Ishikawa (cell line): ENCODE results near the gene RGS14.
A peak's percentile ranks its signal among the peaks of the same experiment; 100 is the strongest.

Experiments used
- CEBPB ChIP-seq: IDR thresholded peaks from 2 replicates; pipeline ENCODE4 v1.6.1; 2012
- CREB1 ChIP-seq: IDR thresholded peaks from 2 replicates; pipeline ENCODE4 v1.6.1; 2012; ENCODE audit warnings: low read depth
- EGR1 ChIP-seq: IDR thresholded peaks from 2 replicates; pipeline ENCODE4 v1.6.1; 2012
- EP300 ChIP-seq: IDR thresholded peaks from 2 replicates; pipeline ENCODE4 v1.6.1; 2012; ENCODE audit warnings: borderline replicate concordance
- FOXM1 ChIP-seq: IDR thresholded peaks from 2 replicates; pipeline ENCODE4 v1.6.1; 2012; ENCODE audit warnings: low read depth, borderline replicate concordance
- NFIC ChIP-seq: IDR thresholded peaks from 2 replicates; pipeline ENCODE4 v1.6.1; 2012
- RAD21 ChIP-seq: IDR thresholded peaks from 2 replicates; pipeline ENCODE4 v1.6.1; 2012; ENCODE audit warnings: low read depth
- TAF1 ChIP-seq: IDR thresholded peaks from 2 replicates; pipeline ENCODE4 v1.6.1; 2012; ENCODE audit warnings: low read depth, mild to moderate bottlenecking
- TCF12 ChIP-seq: IDR thresholded peaks from 2 replicates; pipeline ENCODE4 v1.6.1; 2012; ENCODE audit warnings: low read depth
- TEAD4 ChIP-seq: IDR thresholded peaks from 2 replicates; pipeline ENCODE4 v1.6.1; 2012
- YY1 ChIP-seq: IDR thresholded peaks from 2 replicates; pipeline ENCODE4 v1.6.1; 2012; ENCODE audit warnings: low read depth
- TF ChIP-seq, protein P1 (sequence below): IDR thresholded peaks from 2 replicates; pipeline ENCODE4 v1.6.1; 2012
- TF ChIP-seq, protein P2 (sequence below): IDR thresholded peaks from 2 replicates; pipeline ENCODE4 v1.6.1; 2012
- TF ChIP-seq, protein P3 (sequence below): IDR thresholded peaks from 2 replicates; pipeline ENCODE4 v1.6.1; 2012; ENCODE audit warnings: low read depth, mild to moderate bottlenecking

DNA sequence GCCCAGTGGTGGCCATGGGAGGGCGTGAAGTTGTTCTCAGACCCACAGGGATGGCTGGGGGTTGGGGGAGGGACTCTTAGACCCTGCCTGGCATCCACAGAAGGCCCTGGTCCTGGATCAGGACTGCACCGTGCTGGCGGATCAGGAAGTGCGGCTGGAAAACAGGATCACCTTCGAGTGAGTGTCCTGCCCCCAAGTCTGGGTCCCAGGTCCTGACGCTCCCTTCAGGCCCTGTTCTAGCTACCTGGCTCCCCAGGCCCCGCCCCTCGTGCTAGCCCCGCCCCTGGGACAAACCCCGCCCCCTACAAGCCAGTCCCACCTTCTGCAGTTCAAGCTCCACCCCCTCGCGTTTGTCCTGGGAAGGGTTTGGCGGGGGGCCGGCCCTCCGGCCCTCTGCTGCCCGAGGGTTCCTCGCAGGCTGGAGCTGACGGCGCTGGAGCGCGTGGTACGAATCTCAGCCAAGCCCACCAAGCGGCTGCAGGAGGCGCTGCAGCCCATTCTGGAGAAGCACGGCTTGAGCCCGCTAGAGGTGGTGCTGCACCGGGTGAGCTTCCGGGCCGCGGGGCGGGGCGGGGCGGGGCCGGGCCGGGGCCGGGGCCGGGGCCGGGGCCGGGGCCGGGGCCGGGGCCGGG, 12.9 kb downstream of the RGS14 start:
- TF ChIP-seq CEBPB (no peak), CREB1 (no peak), EP300 (no peak), TAF1 (0 out of 2 replicates have a peak, but pooled peaks have one; percentile 33), RAD21 (peak; percentile 59), NFIC (no peak), EGR1 (no peak), FOXM1 (no peak), TCF12 (peak; percentile 21; the same call in 1 of the 2 replicates), TEAD4 (no peak), YY1 (no peak)
- TF ChIP-seq, protein P1, sequence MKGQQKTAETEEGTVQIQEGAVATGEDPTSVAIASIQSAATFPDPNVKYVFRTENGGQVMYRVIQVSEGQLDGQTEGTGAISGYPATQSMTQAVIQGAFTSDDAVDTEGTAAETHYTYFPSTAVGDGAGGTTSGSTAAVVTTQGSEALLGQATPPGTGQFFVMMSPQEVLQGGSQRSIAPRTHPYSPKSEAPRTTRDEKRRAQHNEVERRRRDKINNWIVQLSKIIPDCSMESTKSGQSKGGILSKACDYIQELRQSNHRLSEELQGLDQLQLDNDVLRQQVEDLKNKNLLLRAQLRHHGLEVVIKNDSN: 0 out of 2 replicates have a peak, but pooled peaks have one; percentile 16
- TF ChIP-seq, protein P2, sequence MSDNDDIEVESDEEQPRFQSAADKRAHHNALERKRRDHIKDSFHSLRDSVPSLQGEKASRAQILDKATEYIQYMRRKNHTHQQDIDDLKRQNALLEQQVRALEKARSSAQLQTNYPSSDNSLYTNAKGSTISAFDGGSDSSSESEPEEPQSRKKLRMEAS: peak; percentile 95
- TF ChIP-seq, protein P3, sequence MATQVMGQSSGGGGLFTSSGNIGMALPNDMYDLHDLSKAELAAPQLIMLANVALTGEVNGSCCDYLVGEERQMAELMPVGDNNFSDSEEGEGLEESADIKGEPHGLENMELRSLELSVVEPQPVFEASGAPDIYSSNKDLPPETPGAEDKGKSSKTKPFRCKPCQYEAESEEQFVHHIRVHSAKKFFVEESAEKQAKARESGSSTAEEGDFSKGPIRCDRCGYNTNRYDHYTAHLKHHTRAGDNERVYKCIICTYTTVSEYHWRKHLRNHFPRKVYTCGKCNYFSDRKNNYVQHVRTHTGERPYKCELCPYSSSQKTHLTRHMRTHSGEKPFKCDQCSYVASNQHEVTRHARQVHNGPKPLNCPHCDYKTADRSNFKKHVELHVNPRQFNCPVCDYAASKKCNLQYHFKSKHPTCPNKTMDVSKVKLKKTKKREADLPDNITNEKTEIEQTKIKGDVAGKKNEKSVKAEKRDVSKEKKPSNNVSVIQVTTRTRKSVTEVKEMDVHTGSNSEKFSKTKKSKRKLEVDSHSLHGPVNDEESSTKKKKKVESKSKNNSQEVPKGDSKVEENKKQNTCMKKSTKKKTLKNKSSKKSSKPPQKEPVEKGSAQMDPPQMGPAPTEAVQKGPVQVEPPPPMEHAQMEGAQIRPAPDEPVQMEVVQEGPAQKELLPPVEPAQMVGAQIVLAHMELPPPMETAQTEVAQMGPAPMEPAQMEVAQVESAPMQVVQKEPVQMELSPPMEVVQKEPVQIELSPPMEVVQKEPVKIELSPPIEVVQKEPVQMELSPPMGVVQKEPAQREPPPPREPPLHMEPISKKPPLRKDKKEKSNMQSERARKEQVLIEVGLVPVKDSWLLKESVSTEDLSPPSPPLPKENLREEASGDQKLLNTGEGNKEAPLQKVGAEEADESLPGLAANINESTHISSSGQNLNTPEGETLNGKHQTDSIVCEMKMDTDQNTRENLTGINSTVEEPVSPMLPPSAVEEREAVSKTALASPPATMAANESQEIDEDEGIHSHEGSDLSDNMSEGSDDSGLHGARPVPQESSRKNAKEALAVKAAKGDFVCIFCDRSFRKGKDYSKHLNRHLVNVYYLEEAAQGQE: no peak
